C4-2B (cell line): Measurements from ENCODE around the gene IFNGR1.

Source experiments
- CTCF ChIP-seq: fragments of 450-650 bp; conservative IDR thresholded peaks from 2 replicates; pipeline ENCODE4 v1.5.1; 2017; ENCODE audit warnings: mild to moderate bottlenecking
- ZFX ChIP-seq: fragments of 450-650 bp; IDR thresholded peaks from 2 replicates; pipeline ENCODE4 v1.6.1; 2017

DNA sequence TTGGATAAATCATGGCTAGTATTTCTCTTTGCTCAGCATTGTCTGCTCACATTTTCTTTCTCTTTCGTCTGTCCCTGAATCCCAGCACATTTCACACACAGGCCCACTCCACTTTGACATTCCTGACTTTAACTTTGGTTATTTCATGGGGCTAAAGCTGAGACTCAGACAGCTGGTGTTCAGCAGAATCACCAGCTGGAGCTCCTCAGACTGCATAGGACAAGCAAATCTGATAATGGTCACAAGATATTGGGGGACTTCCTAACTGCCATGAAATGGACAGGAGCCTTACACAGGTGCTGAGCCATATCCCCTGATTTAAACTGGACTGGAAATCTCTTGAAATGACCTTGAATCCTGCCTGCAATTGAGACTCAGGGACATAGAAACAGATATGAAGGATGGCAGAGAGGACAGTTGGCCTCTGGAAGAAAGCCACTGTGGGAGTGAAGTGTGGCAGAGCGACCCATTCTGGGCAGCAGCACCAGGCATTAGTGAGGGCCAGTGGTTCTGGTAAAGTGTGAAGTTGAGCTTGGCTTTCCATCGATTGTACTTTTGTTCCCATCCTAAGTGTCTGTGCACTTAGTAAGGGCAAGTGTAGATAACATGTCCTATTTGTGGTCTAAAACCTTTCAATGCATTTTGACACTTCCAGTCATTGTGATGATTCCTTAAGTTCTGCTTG, 10.0 kb upstream of the IFNGR1 start:
- TF ChIP-seq CTCF (no peak), ZFX (no peak)
